Measurements from ENCODE around the gene IGF2R. TPM values are rescaled to one million over a fixed set of nuclear protein-coding genes. Genes with fewer than 3 reads are reported as not detected.

The IGF2R gene
- total RNA-seq, 1 donor from 2014 or later = 109 TPM

- Histone ChIP-seq H3K36me3 (ENCODE audit: control insufficient read depth, insufficient read depth, low read length) (peaks cover 46% of the 10 kb centered on the region), H3K27me3 (ENCODE audit: control insufficient read depth, insufficient read depth, low read length) (no peaks in the 10 kb centered on the region), H3K4me3 (ENCODE audit: low read depth, low read length) (no peak overlapping the region)
- DNase-seq (ENCODE audit: low read depth) (no peak), FAIRE-seq (peak; percentile 95)
- TF ChIP-seq CTCF (IDR thresholded peaks at IDR 0.05; ENCODE audit: insufficient read depth, low read length, severe bottlenecking) = no peak
Observed at GRCh38 chr6:160063771-160064413, 95.0 kb downstream of the IGF2R start.

DNA sequence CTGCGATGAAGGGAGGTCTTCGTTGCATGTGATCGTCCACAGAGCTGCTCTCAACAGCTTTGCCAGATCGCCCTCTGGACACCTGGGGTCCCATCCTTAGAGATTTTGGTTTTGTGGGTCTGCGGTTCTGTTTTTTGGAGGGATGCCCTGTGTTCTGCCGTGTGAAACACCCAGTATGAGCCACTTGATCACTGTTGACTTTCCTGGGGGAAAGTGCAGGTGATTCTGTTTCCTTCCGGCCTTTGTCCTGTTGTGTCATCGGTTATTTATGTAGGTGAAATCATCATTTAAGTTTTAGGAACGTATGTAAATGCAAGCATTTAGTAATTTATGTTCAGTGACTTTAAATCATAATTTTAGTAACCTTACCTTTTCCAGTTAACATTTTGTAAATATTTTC lies 96.3 kb downstream of the IGF2R start:
- Histone ChIP-seq H3K4me3 (ENCODE audit: low read depth, low read length) (no peak overlapping the region), H3K36me3 (ENCODE audit: control insufficient read depth, insufficient read depth, low read length) (peaks cover 45% of the 10 kb centered on the region), H3K27me3 (ENCODE audit: control insufficient read depth, insufficient read depth, low read length) (no peaks in the 10 kb centered on the region)
- TF ChIP-seq CTCF (IDR thresholded peaks at IDR 0.05; ENCODE audit: insufficient read depth, low read length, severe bottlenecking) = no peak
- DNase-seq (ENCODE audit: low read depth) (peak; percentile 21), FAIRE-seq (no peak)

DNA sequence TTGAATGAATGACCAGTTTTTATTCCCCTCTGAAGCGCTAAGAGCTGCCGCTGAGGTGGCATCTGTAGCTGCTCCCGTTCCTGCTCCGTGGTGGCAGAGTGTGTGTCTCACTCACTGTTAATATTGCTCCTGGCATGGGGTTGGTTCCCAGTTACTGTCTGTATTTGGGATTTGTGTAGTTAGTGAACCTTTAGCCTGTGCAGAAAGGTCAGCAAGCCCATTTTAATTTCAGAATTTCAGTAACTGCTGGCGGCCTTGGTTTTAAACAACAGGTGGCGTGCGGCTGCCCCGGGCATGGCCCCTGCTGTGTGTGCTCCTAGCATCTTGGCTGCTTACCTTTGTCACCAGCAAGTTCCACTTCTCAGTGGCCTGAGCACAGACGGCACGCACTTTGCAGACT lies 98.7 kb downstream of the IGF2R start:
- no peak for DNase-seq (ENCODE audit: low read depth)
- no peaks in the 10 kb centered on the region for H3K27me3 ChIP-seq (ENCODE audit: control insufficient read depth, insufficient read depth, low read length)
- peaks cover 49% of the 10 kb centered on the region for H3K36me3 ChIP-seq (ENCODE audit: control insufficient read depth, insufficient read depth, low read length)
- TF ChIP-seq CTCF (IDR thresholded peaks at IDR 0.05; ENCODE audit: insufficient read depth, low read length, severe bottlenecking) = no peak
- FAIRE-seq = no peak
- H3K4me3 ChIP-seq (ENCODE audit: low read depth, low read length) = no peak overlapping the region

DNA sequence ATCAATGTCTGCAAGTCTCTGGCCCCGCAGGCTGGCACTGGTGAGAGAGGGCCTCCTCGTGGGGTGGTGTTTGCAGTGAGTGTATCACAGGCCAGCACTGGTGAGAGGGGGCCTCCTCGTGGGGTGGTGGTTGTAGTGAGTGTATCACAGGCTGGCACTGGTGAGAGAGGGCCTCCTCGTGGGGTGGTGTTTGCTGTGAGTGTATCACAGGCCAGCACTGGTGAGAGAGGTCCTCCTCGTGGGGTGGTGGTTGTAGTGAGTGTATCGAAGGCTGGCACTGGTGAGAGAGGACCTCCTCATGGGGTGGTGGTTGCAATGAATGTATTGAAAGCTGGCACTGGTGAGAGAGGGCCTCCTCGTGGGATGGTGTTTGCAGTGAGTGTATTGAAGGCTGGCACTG lies 99.5 kb downstream of the IGF2R start:
- no peak for DNase-seq (ENCODE audit: low read depth)
- no peak for FAIRE-seq
- Histone ChIP-seq H3K27me3 (ENCODE audit: control insufficient read depth, insufficient read depth, low read length) (no peaks in the 10 kb centered on the region), H3K36me3 (ENCODE audit: control insufficient read depth, insufficient read depth, low read length) (peaks cover 55% of the 10 kb centered on the region), H3K4me3 (ENCODE audit: low read depth, low read length) (no peak overlapping the region)
- TF ChIP-seq CTCF (IDR thresholded peaks at IDR 0.05; ENCODE audit: insufficient read depth, low read length, severe bottlenecking) = no peak

DNA sequence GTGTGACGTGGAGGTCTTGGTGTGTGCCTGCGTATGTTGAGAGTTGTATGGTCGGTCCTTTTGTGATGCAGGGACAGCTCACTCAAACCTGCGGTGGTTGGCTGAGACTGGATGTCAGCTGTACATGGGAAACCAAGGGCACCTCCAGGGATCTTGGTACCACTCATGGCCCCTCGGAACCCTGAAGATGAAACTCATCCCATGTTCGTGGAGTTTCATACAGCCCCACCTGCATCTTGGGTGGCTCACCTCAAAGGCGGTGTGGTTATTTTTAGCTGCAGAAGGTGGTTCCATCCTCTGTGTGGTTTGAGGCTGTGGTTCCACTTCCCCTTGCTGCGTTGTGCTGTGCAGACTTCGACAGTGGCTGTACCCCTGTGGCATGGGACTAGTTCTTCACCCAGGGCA lies 100.2 kb downstream of the IGF2R start:
- TF ChIP-seq CTCF (IDR thresholded peaks at IDR 0.05; ENCODE audit: insufficient read depth, low read length, severe bottlenecking) = no peak
- no peaks in the 10 kb centered on the region for H3K27me3 ChIP-seq (ENCODE audit: control insufficient read depth, insufficient read depth, low read length)
- no peak overlapping the region for H3K4me3 ChIP-seq (ENCODE audit: low read depth, low read length)
- FAIRE-seq (no peak), DNase-seq (ENCODE audit: low read depth) (no peak)
- H3K36me3 ChIP-seq (ENCODE audit: control insufficient read depth, insufficient read depth, low read length) = peaks cover 52% of the 10 kb centered on the region

DNA sequence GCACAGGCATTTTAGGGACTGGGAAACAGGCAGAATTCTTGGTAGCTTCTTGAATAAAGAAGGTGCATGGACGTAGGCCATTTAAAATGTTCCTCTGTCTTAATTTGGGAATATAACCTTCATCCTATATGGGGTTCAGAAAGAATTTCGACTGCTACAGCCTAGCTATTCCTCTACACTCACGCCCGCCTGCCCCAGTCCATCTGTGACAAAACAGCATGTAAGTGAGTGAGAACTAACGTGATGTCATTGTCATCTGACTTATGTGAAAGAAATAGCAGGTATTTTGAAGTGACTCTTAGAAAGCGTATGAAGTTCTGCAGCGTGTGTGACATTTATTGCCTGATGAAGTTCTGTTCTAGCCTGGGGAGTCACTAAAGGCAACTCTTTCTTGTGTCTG lies 100.6 kb downstream of the IGF2R start:
- H3K4me3 ChIP-seq (ENCODE audit: low read depth, low read length) = no peak overlapping the region
- TF ChIP-seq CTCF (IDR thresholded peaks at IDR 0.05; ENCODE audit: insufficient read depth, low read length, severe bottlenecking) = no peak
- DNase-seq (ENCODE audit: low read depth) = no peak
- peaks cover 52% of the 10 kb centered on the region for H3K36me3 ChIP-seq (ENCODE audit: control insufficient read depth, insufficient read depth, low read length)
- no peak for FAIRE-seq
- no peaks in the 10 kb centered on the region for H3K27me3 ChIP-seq (ENCODE audit: control insufficient read depth, insufficient read depth, low read length)
